ENCODE measurements around the gene FAM50A.
"Not testable (repeated sequence)": the region's sequence is repeated elsewhere in the genome, so short reads cannot be mapped to it uniquely, and the experiment has no call there.

Gene FAM50A

DNA sequence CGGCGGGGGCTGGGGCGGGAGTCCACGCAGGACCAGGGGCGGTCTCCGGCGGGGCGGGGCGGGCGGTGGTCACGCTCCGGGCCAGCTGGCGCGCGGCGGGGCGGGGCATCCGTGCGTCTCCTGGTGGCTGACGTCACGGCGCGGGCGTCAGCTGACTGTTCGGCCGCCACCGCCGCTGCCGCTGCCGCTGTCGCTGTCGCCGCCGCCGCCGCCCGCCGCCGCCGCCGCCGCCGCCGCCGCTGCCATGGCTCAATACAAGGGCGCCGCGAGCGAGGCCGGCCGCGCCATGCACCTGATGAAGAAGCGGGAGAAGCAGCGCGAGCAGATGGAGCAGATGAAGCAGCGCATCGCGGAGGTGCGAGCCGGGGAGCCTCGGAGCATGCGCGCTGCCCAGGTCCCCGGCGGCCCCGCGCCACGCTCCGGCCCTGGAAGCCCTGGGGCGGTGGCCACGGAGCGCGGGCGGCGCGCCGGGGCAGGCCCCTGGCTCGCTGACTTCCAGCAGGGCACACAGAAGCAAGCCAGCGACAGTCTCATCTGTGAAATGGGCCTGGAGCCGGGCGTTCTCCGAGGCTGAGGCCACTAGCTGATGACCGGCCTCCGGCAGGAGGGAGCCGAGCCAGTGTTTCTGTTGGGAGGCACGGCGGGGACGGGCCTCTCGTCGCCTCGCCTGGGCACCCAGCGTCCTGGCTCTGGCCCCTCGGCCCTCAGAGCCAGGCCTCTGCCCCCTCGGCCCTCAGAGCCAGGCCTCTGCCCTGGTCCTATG lies at the start of gene FAM50A:
Gene FAM50A, plus strand, starts transcription at position 150 of the 763 bp plus-strand sequence. Its CDS starts 95 bp downstream, at position 245.
- DNase-seq = no peak

DNA sequence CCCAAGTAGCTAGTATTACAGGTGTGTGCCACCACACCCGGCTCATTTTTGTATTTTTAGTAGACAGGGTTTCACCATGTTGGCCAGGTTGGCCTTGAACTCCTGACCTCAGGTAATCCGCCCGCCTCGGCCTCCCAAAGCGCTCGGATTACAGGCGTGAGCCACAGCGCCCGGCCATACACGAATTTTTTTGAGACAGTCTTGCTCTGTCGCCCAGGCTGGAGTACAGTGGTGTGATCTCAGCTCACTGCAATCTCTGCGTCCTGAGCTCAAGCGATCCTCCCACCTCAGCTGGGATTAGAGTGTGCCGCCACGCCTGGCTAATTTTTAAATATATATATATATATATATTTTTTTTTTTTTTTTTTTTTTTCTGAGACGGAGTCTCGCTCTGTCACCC lies 47.6 kb upstream of the FAM50A start:
- not testable (repeated sequence) for DNase-seq

DNA sequence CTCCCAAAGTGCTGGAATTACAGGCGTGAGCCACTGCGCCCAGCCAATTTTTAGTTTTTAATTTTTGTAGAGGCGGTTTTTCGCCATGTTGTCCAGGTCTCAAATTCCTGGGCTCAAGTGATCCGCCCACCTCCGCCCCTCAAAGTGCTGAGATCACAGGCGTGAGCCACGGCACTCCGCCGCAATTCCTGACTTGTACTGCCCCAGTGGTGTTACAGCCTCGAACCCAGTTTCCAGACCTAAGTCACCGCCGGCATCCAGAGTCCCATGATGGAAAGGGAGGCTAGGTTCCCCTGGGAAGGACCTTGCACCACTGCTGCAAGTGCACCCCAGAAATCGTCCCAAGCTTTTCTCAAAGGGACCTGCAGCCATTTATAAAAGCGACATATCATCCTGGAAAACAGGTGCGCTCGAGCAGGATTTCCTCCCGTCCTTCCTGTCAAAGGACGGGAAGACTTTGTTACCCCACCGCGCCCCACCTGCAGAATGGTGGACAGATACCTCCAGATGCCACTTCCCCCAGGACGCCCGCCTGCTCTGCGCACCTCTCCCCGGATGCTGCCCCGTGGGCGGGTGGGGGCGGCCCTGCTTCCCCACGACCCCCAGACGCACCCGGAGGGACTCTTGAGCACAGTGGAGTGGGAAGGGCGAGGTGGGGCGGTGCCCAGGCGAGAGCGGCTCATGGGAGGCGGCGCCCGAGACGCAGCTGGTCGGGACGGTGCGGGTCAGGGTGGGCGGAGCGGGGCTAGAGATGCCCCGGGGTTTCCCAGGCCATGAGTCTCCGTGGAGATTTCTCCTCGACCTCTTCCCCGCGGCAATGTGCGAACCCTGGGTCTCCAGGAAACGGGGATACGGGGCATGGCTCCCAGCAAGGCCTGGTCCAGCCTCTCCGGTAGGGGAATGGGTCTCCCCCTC lies 46.7 kb upstream of the FAM50A start:
- no peak for DNase-seq

- DNase-seq = peak; percentile 90
These were observed 45.9 kb upstream of the FAM50A start, which contains the start of gene RPL10 for GRCh38 chrX:154397888-154398667. Gene RPL10 (plus strand): TSS chrX:154398377. CDS start chrX:154398520, 143 bp downstream.

GRCh38 chrX:154398668-154399526 lies 45.0 kb upstream of the FAM50A start:
- no peak for DNase-seq

DNA sequence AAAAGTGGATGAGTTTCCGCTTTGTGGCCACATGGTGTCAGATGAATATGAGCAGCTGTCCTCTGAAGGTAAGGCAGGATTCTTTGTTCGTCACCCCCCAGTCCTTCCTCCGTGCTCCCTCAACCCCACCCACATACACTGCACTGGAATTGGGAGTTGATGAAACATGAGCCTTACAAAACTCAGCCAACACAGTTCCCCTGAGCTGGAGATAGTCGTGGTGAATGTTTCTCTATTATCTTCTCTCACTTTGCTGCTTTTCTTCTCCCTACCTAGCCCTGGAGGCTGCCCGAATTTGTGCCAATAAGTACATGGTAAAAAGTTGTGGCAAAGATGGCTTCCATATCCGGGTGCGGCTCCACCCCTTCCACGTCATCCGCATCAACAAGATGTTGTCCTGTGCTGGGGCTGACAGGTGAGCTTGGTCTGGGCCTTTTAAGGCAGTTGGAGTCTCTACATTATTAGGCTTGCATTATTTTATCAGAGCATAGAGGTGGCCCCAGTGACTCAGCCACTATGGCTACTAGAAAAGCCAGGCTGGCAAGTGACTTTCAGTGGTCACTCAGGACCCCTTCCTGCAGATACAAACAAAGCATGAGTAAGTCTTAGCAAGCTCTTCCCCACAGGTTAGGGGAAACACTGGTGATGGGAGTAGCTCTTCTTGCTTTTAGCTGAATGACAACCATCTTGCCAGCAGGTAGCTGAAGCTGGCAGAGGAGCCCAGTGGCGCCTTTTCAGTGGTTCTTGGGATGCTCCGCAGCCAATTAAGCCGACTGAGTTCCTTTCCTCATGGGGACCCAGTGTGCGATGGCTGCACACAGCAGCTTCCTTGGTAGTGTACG lies 44.2 kb upstream of the FAM50A start:
- DNase-seq = no peak

GRCh38 chrX:154400369-154400817 lies 43.5 kb upstream of the FAM50A start:
- DNase-seq = not testable (repeated sequence)

DNA sequence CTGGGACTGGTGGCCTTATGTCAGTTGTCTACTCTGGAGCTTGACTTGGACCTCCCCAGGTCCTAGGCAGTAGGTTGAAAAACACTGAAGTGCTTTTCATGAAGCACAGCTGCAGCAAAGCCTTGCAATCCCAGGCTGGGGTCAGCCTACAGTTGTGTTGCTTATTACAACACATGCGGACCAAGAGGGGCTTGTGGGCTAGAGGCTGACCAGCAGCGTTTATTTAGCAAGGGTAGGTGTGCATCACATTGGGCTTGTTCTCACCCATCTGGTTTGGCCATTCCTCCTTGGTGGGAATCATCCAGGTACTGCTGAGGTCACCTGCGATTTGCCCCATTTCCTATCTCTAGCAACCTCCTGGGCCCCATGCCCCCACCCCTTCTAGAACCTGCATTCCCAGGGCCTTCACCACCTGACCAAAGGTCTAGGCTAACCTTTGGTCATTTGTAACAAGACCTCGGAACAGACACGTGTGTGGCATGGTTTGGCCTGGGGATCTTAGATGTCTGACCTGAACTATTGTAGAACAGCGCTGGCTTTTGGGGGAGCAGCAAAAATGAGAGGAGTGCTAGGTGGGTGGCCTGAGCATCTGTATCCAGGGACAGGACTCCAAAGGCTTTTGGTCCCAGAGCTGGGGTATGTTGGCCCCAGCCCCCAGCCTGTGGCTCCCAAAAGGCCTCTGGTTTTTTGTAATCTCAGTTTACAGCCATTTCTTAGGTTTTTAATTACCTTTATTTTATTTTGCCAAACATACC lies 42.7 kb upstream of the FAM50A start:
- peak; percentile 63 for DNase-seq

DNA sequence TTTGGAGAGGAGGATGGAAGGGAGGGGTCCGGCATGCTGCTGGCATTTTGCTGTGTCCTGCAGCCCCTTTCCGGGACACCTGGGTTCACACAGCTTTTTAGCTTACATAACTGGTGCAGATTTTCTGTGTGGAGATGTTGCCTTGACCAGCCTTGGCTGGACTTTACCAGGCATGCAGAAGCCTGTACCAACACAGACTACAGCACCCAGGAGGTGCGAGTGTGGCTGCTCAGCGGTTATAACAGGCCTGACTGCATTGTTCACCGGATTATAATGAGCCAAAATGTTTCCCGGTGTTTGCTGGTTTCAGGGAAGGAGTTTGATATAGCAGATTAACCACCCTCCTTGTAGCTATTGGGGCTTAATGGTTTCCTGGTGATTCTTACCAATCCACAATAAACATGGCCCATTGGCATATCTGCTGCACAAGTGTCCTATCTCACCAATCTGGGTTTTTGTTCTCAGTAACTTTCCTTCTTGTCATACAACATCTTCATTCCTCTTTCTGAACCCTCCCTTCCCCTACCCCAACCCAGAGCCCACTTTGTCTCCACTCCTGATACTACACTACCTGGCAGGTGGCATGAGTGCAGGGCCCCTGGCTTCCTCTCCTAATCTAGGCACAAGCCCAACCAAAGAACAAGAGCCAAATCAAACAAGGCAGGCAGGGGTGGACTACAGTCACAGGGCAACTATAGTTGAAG lies 41.9 kb upstream of the FAM50A start:
- no peak for DNase-seq

- no peak for DNase-seq
These were observed 41.3 kb upstream of the FAM50A start for GRCh38 chrX:154402622-154403127.

DNA sequence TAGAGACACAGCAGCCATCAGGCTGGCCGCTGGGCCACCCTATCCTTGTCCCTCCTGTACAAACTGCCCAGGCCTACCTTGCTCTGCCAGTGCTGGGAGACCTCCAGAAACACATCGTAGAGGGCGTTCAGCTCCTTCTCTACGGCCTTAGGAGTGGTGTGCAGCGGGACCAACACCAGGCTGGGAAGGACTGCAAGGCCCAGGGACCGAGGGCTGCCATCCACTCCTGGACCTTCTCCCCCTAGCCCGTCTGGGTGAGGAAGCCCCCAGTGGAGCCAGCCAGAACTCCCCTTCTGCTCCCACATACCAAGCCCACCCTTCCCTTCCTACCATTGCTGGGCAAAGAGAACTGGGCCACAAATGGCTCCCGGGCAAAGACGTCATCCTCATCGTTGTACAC lies 40.7 kb upstream of the FAM50A start:
- DNase-seq = no peak

GRCh38 chrX:154403858-154404257 lies 40.1 kb upstream of the FAM50A start:
- DNase-seq = no peak

- DNase-seq = no peak
These were observed 39.2 kb upstream of the FAM50A start for GRCh38 chrX:154404625-154405192.

DNA sequence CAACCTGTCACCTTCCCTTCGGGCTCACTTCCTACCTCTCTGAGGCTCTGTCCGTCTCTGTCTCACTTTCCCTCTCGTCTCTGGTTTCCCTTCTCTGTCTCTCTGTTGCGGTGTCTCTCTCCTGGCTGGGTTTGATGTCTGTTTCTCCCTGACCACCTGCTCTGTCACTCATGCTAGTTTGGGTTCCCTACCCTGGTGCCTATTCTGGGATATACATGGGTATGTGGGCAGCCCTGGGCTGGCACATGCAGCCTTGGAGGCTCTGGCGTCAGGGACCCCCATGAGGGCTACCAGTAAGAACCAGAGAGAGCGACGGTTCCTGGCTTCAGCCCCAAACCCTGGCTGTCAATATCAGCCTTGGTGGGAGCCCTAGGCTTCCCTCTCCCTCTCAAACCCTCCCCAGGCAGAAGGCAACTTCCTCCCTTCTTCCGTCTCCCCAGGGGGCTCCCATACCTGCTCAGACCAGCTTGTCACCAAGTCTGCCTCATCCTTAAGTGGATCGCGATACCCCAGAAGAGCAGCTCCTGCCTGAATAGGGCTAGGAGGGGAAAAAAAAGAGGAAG lies 35.2 kb upstream of the FAM50A start:
- no peak for DNase-seq

GRCh38 chrX:154409222-154409871 lies 34.6 kb upstream of the FAM50A start, which contains the start of gene DNASE1L1:
Gene DNASE1L1 (minus strand): TSS chrX:154409254. CDS start chrX:154405568, 3,686 bp downstream.
- no peak for DNase-seq

DNA sequence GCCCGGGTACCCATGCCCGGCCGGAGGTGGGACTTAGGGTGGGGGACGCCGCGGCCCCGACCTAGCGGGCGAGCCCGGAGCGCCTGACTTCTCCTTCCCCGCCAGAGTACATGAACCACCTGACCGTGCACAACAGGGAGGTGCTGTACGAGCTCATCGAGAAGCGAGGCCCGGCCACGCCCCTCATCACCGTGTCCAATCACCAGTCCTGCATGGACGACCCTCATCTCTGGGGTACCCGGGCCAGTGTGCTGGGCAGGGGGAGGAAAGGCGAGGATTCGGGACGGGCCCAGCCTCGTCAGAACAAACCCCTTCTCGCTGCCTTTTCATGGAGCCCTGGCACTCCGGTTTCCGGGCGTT lies 32.0 kb upstream of the FAM50A start:
- DNase-seq = no peak

DNA sequence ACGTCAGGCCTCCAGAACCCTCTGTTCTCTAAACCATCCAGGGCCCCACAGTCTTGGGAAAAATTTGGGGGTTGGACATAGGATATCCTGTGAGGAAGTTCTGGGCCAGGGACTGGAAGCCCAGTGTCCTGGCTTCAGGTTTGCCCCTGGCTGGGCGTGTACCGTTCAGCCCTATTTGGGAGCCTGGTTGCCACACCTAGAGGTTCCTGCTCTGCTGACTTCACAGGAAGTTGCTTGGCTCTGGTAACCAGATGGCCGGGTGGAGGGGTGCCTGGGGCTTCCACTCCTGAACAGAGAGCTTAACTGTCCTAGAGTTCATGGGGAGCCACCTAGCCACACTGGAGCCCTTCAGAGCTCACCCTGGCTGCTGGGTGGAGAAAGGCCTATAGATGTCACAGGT lies 31.5 kb upstream of the FAM50A start:
- no peak for DNase-seq

GRCh38 chrX:154413142-154413541 lies 30.8 kb upstream of the FAM50A start:
- DNase-seq = no peak
